Ovary (tissue), 9 donors: Measurements from ENCODE around the gene RPP40. TPM values are rescaled to one million over a fixed set of nuclear protein-coding genes. Genes with fewer than 3 reads are reported as not detected.

ENCODE experiments used
- DNase-seq, 5 donors: peaks; one replicate each; pipeline ENCODE4 v3.0.0-alpha.2; 2019 to 2020
- H3K27ac ChIP-seq, 2 donors: fragments of 200-600 bp; one replicate each; pipeline versions ENCODE4 v1.5.1 to v1.8.0; 2019 to 2022
- H3K27me3 ChIP-seq: fragments of 200-600 bp; one replicate; pipeline ENCODE4 v1.8.0; 2022
- H3K36me3 ChIP-seq: fragments of 200-600 bp; sonication (generic); one replicate; pipeline ENCODE4 v1.5.1; 2019
- H3K4me1 ChIP-seq: one replicate; pipeline ENCODE4 v1.8.1; 2013; ENCODE audit warnings: mild to moderate bottlenecking, moderate library complexity; ENCODE audit not compliant: insufficient read depth
- H3K4me3 ChIP-seq: fragments of 200-600 bp; sonication (generic); one replicate; pipeline ENCODE4 v1.5.1; 2017
- H3K9me3 ChIP-seq, 2 donors: fragments of 200-600 bp in 1 of 2; sonication (generic) in 1 of 2; one replicate each; pipeline versions ENCODE4 v1.5.1 to v1.8.1; 2013 to 2019; ENCODE audit warnings: mild to moderate bottlenecking in 1 of 2, moderate library complexity in 1 of 2
- CTCF ChIP-seq, 3 donors: fragments of 450-650 bp in 2 of 3; fragments of 200-600 bp in 1 of 3; IDR thresholded peaks; one replicate each; pipeline versions ENCODE4 v1.5.1 to v1.8.0; 2016 to 2022; ENCODE audit warnings: antibody characterized with exemption in 3 of 3, mild to moderate bottlenecking in 1 of 3
- EP300 ChIP-seq: sonication (generic); formaldehyde crosslinking; IDR thresholded peaks from one replicate; pipeline ENCODE4 v1.6.1; 2017; ENCODE audit warnings: antibody characterized with exemption
- POLR2A ChIP-seq: fragments of 450-650 bp; IDR thresholded peaks from one replicate; pipeline ENCODE4 v1.6.1; 2017; ENCODE audit warnings: antibody characterized with exemption, mild to moderate bottlenecking, moderate library complexity
- WGBS, 3 donors: extraction: QIAGEN DNeasy Blood & Tissue Kit in 1 of 3; methylation state at CpG; one replicate each; pipeline versions ENCODE4 v1.1.5 to v1.1.7; 2013 to 2017; 5-methylcytosine and 5-hydroxymethylcytosine counted together
- intact Hi-C, 4 donors: fragments of 100-400 bp; cut with DNase I; formaldehyde crosslinking; loops; one replicate each; pipeline versions ENCODE4 v1.11.0 to v1.15.1; 2022 to 2023
- polyA plus RNA-seq, 2 donors: library from polyadenylated mRNA; stranded (reverse); fragments of 200-250 nt in 1 of 2; fragments of 350-450 nt in 1 of 2; fragmentation: Illumina TruSeq in 1 of 2; extraction: RNeasy Lipid Tissue Mini Kit (QIAGEN cat#74804) in 1 of 2; gene quantifications; one replicate each; pipeline ENCODE4 v1.2.3, GENCODE V29; 2013 to 2014
- total RNA-seq, 7 donors: library from RNA; depleted of rRNA in 2 of 7; stranded (reverse); fragments of >200 nt in 2 of 7; fragmentation: NEBNext Ultra II Directional in 3 of 7; extraction: Animal tissue kit (Norgen Biotek cat#: 25700) in 3 of 7; gene quantifications; one replicate each; pipeline versions ENCODE4 v1.1.0 to v1.2.4, GENCODE V29; 2016 to 2023
- donor health status: DM: no; HTN: no; CAD: no; lungs with moderate emphysema.
- donor health status: DM: no; HTN: no; CAD: no.
- donor health status: Bipolar disorder and iron deficiency.
- donor health status: DM: yes; HTN: yes; CAD: no.
- donor health status: DM: no; HTN: no; CAD: no.
- donor health status: DM: yes; HTN: yes; CAD: no.

RPP40 gene
- total and polyA plus RNA-seq, 9 donors = 2.2 to 11.6 (median 6.0) TPM

- Histone ChIP-seq H3K36me3 (no peaks in the 10 kb centered on the region), H3K4me3 (no peak overlapping the region), H3K9me3 (peaks cover 0 to 2% of the 10 kb centered on the region in 2 donors), H3K27ac (no peak overlapping the region), H3K4me1 (no peaks in the 10 kb centered on the region), H3K27me3 (no peaks in the 10 kb centered on the region)
- intact Hi-C loops = no loop called here
- 92 to 95% (median 95%) methylated on average over 9 of the region's 9 CpGs for WGBS, 3 donors
- DNase-seq = no peak
- TF ChIP-seq CTCF (IDR thresholded peaks at IDR 0.05) (no peak), POLR2A (no peak), EP300 (no peak)
Measured at GRCh38 chr6:5046430-5046829, 42.6 kb upstream of the RPP40 start.

GRCh38 chr6:5045416-5045815, 41.6 kb upstream of the RPP40 start:
- WGBS, 3 donors = 41 to 61% (median 41%) methylated on average over 8 of the region's 8 CpGs
- DNase-seq = no peak
- H3K9me3 ChIP-seq = peaks cover 0 to 2% of the 10 kb centered on the region in 2 donors
- H3K27ac ChIP-seq = no peak overlapping the region
- H3K4me1 ChIP-seq = no peaks in the 10 kb centered on the region
- H3K27me3 ChIP-seq = no peaks in the 10 kb centered on the region
- no peak overlapping the region for H3K4me3 ChIP-seq
- intact Hi-C loops = no loop called here
- no peaks in the 10 kb centered on the region for H3K36me3 ChIP-seq
- TF ChIP-seq EP300 (no peak), POLR2A (no peak), CTCF (IDR thresholded peaks at IDR 0.05) (no peak)

GRCh38 chr6:5044866-5045265, 41.0 kb upstream of the RPP40 start:
- no peak for DNase-seq
- H3K9me3 ChIP-seq = peaks cover 0 to 2% of the 10 kb centered on the region in 2 donors
- WGBS, 3 donors = 94 to 95% (median 94%) methylated on average over 3 of the region's 3 CpGs
- H3K27ac ChIP-seq = no peak overlapping the region
- H3K4me3 ChIP-seq = no peak overlapping the region
- no peak for TF ChIP-seq POLR2A
- TF ChIP-seq CTCF (IDR thresholded peaks at IDR 0.05) = no peak
- no peak for TF ChIP-seq EP300
- no peaks in the 10 kb centered on the region for H3K4me1 ChIP-seq
- intact Hi-C loops = no loop called here
- H3K36me3 ChIP-seq = no peaks in the 10 kb centered on the region
- H3K27me3 ChIP-seq = no peaks in the 10 kb centered on the region

- Histone ChIP-seq H3K4me1 (no peaks in the 10 kb centered on the region), H3K36me3 (no peaks in the 10 kb centered on the region), H3K27me3 (no peaks in the 10 kb centered on the region), H3K4me3 (no peak overlapping the region), H3K27ac (no peak overlapping the region), H3K9me3 (peaks cover 0 to 2% of the 10 kb centered on the region in 2 donors)
- DNase-seq = no peak
- TF ChIP-seq EP300 (no peak), POLR2A (no peak), CTCF (IDR thresholded peaks at IDR 0.05) (no peak)
- 83 to 91% (median 90%) methylated on average over 3 of the region's 3 CpGs for WGBS, 3 donors
- intact Hi-C loops = no loop called here
Measured at GRCh38 chr6:5042436-5042835, 38.6 kb upstream of the RPP40 start.
